HL-60 (cell line): Measurements from ENCODE around the gene IL1A.

ENCODE experiments used
- CTCF ChIP-seq: IDR thresholded peaks from one replicate; pipeline ENCODE4 v1.5.1; 2011; ENCODE audit warnings: low read length, control low read depth, inconsistent platforms; ENCODE audit not compliant: insufficient read depth
- GABPA ChIP-seq: IDR thresholded peaks from 2 replicates; pipeline ENCODE4 v1.6.1; 2012; ENCODE audit warnings: low read depth
- POLR2AphosphoS5 ChIP-seq: IDR thresholded peaks from 2 replicates; pipeline ENCODE4 v1.6.1; 2012; ENCODE audit warnings: low read depth
- REST ChIP-seq: IDR thresholded peaks from 2 replicates; pipeline ENCODE4 v1.6.1; 2012; ENCODE audit warnings: low read depth; ENCODE audit not compliant: insufficient replicate concordance

GRCh38 chr2:112779598-112779997 is 4.7 kb downstream of the IL1A start:
- TF ChIP-seq CTCF: no peak
- TF ChIP-seq POLR2AphosphoS5: no peak
- TF ChIP-seq REST: no peak
- no peak for TF ChIP-seq GABPA
